RWPE2 (cell line): Measurements from ENCODE around the gene HYDIN.

Experiments used
- ATAC-seq: fragments of 200-7000 bp; cut with Tn5 transposase; 3 replicates; pipeline ENCODE4 v1.9.1; 2021; ENCODE audit warnings: low read depth
- DNase-seq: peaks from one replicate; pipeline ENCODE4 v3.0.0-alpha.2; 2020; ENCODE audit warnings: low spot score
- H3K27ac ChIP-seq: fragments of 450-650 bp; 2 replicates; pipeline ENCODE4 v1.5.1; 2017; ENCODE audit warnings: mild to moderate bottlenecking; ENCODE audit not compliant: poor library complexity, severe bottlenecking
- H3K27me3 ChIP-seq: fragments of 250-450 bp; sonication (Bioruptor Pico); 2 replicates; pipeline ENCODE4 v1.5.1; 2021; ENCODE audit warnings: mild to moderate bottlenecking, moderate library complexity; ENCODE audit not compliant: insufficient read depth, poor library complexity, severe bottlenecking
- H3K36me3 ChIP-seq: fragments of 250-450 bp; sonication (Bioruptor Pico); 2 replicates; pipeline ENCODE4 v1.5.1; 2020; ENCODE audit warnings: low read depth, mild to moderate bottlenecking, moderate library complexity
- H3K4me1 ChIP-seq: fragments of 250-450 bp; sonication (Bioruptor Pico); 2 replicates; pipeline ENCODE4 v1.5.1; 2021; ENCODE audit warnings: mild to moderate bottlenecking, moderate library complexity; ENCODE audit not compliant: insufficient read depth, poor library complexity, severe bottlenecking
- H3K4me3 ChIP-seq: fragments of 250-450 bp; sonication (Bioruptor Pico); 2 replicates; pipeline ENCODE4 v1.5.1; 2021; ENCODE audit warnings: mild to moderate bottlenecking, moderate library complexity; ENCODE audit not compliant: severe bottlenecking
- H3K9me3 ChIP-seq: fragments of 250-450 bp; sonication (Bioruptor Pico); 2 replicates; pipeline ENCODE4 v1.5.1; 2021; ENCODE audit warnings: mild to moderate bottlenecking, moderate library complexity; ENCODE audit not compliant: severe bottlenecking
- TF ChIP-seq, protein P1 (sequence below): fragments of 450-650 bp; IDR thresholded peaks from one replicate; pipeline ENCODE4 v1.5.1; 2017; ENCODE audit warnings: mild to moderate bottlenecking, moderate library complexity; ENCODE audit not compliant: poor library complexity, severe bottlenecking

HYDIN gene

DNA sequence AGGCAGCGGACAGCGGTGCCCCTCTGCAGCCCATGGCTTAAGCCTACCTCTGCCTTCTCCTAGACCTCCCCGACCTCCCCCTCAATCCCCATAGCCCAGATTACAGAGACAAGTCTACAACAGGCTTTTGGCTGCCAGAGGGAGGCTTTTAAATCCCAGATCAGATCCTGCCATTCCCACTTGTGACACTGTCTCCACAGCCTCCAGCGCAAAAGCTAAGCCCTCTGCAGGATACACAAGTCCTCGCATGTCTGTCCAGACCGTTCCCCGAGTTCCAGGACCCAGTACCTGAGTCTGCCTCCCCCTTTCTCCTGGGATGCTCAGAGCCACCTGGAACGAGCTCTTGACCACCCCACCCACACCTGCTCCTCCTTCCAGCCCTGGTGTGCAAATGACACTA lies 460.8 kb downstream of the HYDIN start:
- peaks cover 9% of the 10 kb centered on the region for H3K4me1 ChIP-seq
- no peak overlapping the region for H3K27ac ChIP-seq
- H3K4me3 ChIP-seq, result no peak overlapping the region
- TF ChIP-seq, protein P1, sequence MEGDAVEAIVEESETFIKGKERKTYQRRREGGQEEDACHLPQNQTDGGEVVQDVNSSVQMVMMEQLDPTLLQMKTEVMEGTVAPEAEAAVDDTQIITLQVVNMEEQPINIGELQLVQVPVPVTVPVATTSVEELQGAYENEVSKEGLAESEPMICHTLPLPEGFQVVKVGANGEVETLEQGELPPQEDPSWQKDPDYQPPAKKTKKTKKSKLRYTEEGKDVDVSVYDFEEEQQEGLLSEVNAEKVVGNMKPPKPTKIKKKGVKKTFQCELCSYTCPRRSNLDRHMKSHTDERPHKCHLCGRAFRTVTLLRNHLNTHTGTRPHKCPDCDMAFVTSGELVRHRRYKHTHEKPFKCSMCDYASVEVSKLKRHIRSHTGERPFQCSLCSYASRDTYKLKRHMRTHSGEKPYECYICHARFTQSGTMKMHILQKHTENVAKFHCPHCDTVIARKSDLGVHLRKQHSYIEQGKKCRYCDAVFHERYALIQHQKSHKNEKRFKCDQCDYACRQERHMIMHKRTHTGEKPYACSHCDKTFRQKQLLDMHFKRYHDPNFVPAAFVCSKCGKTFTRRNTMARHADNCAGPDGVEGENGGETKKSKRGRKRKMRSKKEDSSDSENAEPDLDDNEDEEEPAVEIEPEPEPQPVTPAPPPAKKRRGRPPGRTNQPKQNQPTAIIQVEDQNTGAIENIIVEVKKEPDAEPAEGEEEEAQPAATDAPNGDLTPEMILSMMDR, result no peak
- H3K36me3 ChIP-seq, result peaks cover 15% of the 10 kb centered on the region; the same call in 1 of the 2 replicates
- H3K27me3 ChIP-seq, result no peaks in the 10 kb centered on the region
- DNase-seq, result peak; percentile 45
- H3K9me3 ChIP-seq, result no peaks in the 10 kb centered on the region
- no peak for ATAC-seq

DNA sequence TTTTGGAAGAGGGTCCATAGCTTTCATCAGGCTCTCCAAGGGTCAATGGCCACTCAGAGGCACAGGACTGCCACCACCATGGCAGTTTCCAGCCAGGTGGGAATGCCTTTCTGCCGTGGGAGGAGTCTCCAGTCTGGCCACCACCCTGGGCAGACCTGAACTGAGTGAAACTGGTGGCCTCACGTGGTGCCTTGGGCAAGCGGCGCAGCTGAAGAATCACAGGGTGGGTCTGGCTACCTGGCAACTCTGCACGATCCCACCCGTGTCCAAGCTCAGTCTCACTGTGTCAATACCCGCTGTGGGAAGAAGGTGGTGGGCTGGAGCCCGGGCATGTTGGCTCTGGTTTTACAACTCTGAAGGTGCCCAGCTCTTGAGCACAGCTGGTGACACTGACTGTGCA lies 461.4 kb downstream of the HYDIN start:
- no peak overlapping the region for H3K4me3 ChIP-seq
- H3K9me3 ChIP-seq, result no peaks in the 10 kb centered on the region
- TF ChIP-seq, protein P1, result no peak
- H3K27me3 ChIP-seq, result no peaks in the 10 kb centered on the region
- DNase-seq (peak; percentile 53), ATAC-seq (no peak)
- H3K36me3 ChIP-seq, result peaks cover 15% of the 10 kb centered on the region; the same call in 1 of the 2 replicates
- H3K4me1 ChIP-seq, result peaks cover 9% of the 10 kb centered on the region
- no peak overlapping the region for H3K27ac ChIP-seq

DNA sequence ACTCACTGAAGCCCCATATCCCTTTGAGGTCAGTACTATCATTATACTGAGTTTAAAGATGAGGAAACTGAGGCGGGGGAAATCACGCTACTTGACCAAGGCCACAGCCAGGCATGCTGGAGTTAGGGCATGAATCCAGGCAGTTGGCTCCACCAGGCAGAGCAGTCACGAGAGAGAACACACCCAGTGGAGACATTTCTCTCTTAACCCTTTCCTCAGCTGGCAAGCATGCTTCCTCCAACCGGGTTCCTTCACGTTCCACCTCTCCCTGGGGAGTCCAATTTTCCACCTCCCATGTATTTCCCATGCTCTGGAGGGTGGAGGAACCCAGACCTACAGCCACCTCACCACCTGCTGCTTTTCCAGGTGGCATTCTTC lies 462.3 kb downstream of the HYDIN start:
- ATAC-seq (no peak), DNase-seq (no peak)
- Histone ChIP-seq H3K27me3 (no peaks in the 10 kb centered on the region), H3K4me1 (peaks cover 9% of the 10 kb centered on the region), H3K27ac (peak overlapping the region; percentile 49), H3K36me3 (peaks cover 15% of the 10 kb centered on the region; the same call in 1 of the 2 replicates), H3K4me3 (no peak overlapping the region), H3K9me3 (no peaks in the 10 kb centered on the region)
- TF ChIP-seq, protein P1, result no peak

DNA sequence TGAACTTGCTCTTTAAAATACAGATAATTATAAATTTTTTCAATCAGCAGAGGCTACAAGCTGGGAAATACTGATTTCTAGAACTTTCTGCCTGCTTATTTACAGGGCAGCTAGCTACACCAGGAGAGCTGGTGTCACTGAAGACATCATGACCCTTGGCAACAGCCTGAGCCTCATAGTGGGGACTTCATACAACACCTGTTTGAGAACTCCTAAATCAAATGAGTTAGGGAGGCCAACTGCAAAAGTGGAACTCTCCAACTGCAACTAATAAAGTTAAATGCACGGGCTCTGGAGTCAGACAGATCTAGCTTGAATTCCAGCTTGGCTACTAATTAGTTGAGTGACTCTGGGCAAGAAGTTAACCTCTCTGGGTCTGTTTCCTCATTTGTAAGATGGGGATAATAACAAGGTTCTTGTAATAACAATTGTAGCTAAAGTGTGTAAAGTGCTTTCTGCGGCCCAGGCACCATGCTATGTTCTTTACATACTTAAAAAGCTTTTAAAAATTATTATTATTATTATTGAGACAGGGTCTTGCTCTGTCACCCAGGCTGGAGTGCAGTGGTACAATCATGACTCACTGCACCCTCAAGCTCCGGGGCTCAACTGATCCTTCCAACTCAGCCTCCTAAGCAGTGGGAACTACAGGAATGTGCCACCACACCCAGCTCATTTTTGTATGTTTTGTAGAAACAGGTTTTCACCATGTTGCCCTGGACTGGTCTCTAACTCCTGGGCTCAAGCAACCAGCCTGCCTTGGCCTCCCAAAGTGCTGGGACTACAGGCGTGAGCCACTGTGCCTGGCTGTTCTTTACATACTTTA lies 462.9 kb downstream of the HYDIN start:
- H3K27me3 ChIP-seq, result no peaks in the 10 kb centered on the region
- H3K36me3 ChIP-seq, result peaks cover 16% of the 10 kb centered on the region; the same call in 1 of the 2 replicates
- no peaks in the 10 kb centered on the region for H3K9me3 ChIP-seq
- peaks cover 9% of the 10 kb centered on the region for H3K4me1 ChIP-seq
- no peak for DNase-seq
- TF ChIP-seq, protein P1, result no peak
- peak; percentile 60 for ATAC-seq
- peak overlapping the region; percentile 49 for H3K27ac ChIP-seq
- H3K4me3 ChIP-seq, result no peak overlapping the region

DNA sequence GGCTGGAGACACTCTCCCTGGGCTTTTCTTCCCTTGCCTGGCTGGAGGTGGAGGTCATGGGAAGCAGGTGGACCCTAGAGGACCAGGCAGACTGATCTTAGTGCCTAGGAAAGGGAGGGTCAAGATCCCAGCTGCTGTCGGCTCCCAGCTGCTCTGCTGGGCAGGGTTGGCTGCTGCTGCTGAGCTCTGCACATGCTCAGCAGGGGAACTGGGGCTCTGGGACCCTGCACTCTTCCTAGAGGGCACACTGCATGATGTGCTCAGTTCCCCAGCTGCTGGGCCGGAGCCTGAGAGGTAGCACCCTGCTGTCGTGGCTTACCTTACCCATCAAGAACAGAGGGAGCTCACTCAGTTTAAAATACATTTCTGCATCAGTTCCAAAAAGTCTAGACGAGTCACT lies 463.9 kb downstream of the HYDIN start:
- ATAC-seq, result no peak
- no peak overlapping the region for H3K27ac ChIP-seq
- TF ChIP-seq, protein P1, result no peak

More for the DNA sequence above, 463.9 kb downstream of the HYDIN start:
- DNase-seq, result no peak
- Histone ChIP-seq H3K4me3 (no peak overlapping the region), H3K27me3 (no peaks in the 10 kb centered on the region), H3K36me3 (peaks cover 20% of the 10 kb centered on the region; the same call in 1 of the 2 replicates), H3K9me3 (no peaks in the 10 kb centered on the region), H3K4me1 (peaks cover 9% of the 10 kb centered on the region)
